Activated CD4-positive, CD25-positive, alpha-beta regulatory T cell treated with anti-CD3 and anti-CD28 coated beads, Interleukin-2, amount 50 U/mL, for 72 hours (primary cell): Measurements from ENCODE around the gene AVPR1A.

ENCODE experiments used
- DNase-seq: peaks from one replicate; pipeline ENCODE4 v3.0.0; 2021

AVPR1A gene

GRCh38 chr12:63093711-63094110 is 57.3 kb downstream of the AVPR1A start:
- no peak for DNase-seq

DNA sequence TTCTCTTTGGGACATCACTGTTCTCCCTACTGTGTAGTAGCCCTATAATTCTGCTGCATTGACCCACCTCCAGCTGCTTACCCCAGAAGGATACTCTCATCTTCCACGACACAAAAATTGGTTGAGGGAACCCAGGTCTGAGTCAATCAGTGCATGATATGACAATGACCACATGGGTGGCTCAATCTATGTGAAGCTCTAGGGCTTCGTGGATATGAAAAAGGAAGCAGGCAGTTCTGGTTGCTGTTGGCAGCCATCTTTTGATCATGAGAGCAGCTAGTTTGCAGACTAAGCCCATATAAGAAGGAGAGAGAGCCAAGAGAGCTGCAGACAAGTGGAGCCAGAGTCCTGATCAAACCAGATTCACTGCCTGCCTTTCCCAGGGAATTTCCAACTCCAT is 57.9 kb downstream of the AVPR1A start:
- no peak for DNase-seq
